Hepatocyte (in vitro differentiated cells): ENCODE data around the gene KLC1. TPM values are rescaled to one million over a fixed set of nuclear protein-coding genes. Genes with fewer than 3 reads are reported as not detected.

Source experiments
- DNase-seq: peaks from one replicate; pipeline ENCODE4 v3.0.0-alpha.2; 2016; ENCODE audit warnings: low spot score
- H2AFZ ChIP-seq: fragments of 200-600 bp; sonication (generic); 2 replicates; pipeline ENCODE4 v1.6.0; 2016; ENCODE audit warnings: antibody characterized with exemption, mild to moderate bottlenecking
- H3K27ac ChIP-seq: fragments of 200-600 bp; sonication (generic); 2 replicates; pipeline ENCODE4 v1.5.1; 2016; ENCODE audit warnings: mild to moderate bottlenecking
- H3K27me3 ChIP-seq: fragments of 200-600 bp; sonication (generic); 2 replicates; pipeline ENCODE4 v1.6.1; 2016
- H3K36me3 ChIP-seq: fragments of 200-600 bp; sonication (generic); replicated peaks from 2 replicates; pipeline ENCODE4 v1.5.1; 2016; ENCODE audit warnings: low read depth; ENCODE audit not compliant: insufficient read depth
- H3K4me1 ChIP-seq: fragments of 200-600 bp; sonication (generic); 2 replicates; pipeline ENCODE4 v1.5.1; 2016; ENCODE audit warnings: mild to moderate bottlenecking, moderate library complexity; ENCODE audit not compliant: insufficient read depth
- H3K4me2 ChIP-seq: fragments of 200-600 bp; sonication (generic); 2 replicates; pipeline ENCODE4 v1.6.0; 2016
- H3K4me3 ChIP-seq: fragments of 200-600 bp; sonication (generic); 2 replicates; pipeline ENCODE4 v1.5.1; 2016; ENCODE audit warnings: mild to moderate bottlenecking
- H3K79me2 ChIP-seq: fragments of 200-600 bp; sonication (generic); 2 replicates; pipeline ENCODE4 v1.6.0; 2017; ENCODE audit warnings: mild to moderate bottlenecking
- H3K9me2 ChIP-seq: fragments of 200-600 bp; sonication (generic); replicated peaks from 2 replicates; pipeline ENCODE4 v1.6.0; 2017; ENCODE audit warnings: mild to moderate bottlenecking; ENCODE audit not compliant: insufficient read depth
- H3K9me3 ChIP-seq: fragments of 200-600 bp; sonication (generic); 2 replicates; pipeline ENCODE4 v1.5.1; 2016; ENCODE audit warnings: low read depth, mild to moderate bottlenecking
- H4K20me1 ChIP-seq: fragments of 200-600 bp; sonication (generic); 2 replicates; pipeline ENCODE4 v1.6.0; 2016; ENCODE audit warnings: mild to moderate bottlenecking; ENCODE audit not compliant: insufficient read depth, poor library complexity, severe bottlenecking
- EZH2 ChIP-seq: fragments of 200-600 bp; sonication (generic); IDR thresholded peaks from 2 replicates; pipeline ENCODE4 v1.6.1; 2016; ENCODE audit warnings: antibody characterized with exemption, mild to moderate bottlenecking, borderline replicate concordance
- EZH2phosphoT487 ChIP-seq: fragments of 200-600 bp; sonication (generic); IDR thresholded peaks from one replicate; pipeline ENCODE4 v1.6.1; 2018; ENCODE audit warnings: antibody characterized with exemption, mild to moderate bottlenecking, low read depth, moderate library complexity; ENCODE audit not compliant: unreplicated experiment, severe bottlenecking
- WGBS: methylation state at CpG from one replicate; pipeline ENCODE4 v1.1.6; 2016; ENCODE audit warnings: low lambda C conversion rate; ENCODE audit errors: missing lambda C conversion rate; 5-methylcytosine and 5-hydroxymethylcytosine counted together
- polyA plus RNA-seq: library from polyadenylated mRNA; unstranded; fragments of >200 nt; fragmentation: Nextera tagmentation; extraction: Ambion mirVana; gene quantifications from 2 replicates; pipeline ENCODE4 v1.2.1, GENCODE V29; 2016
- total RNA-seq: library from RNA; depleted of rRNA; stranded (reverse); fragments of >200 nt; gene quantifications from 2 replicates; pipeline ENCODE4 v1.2.3, GENCODE V29; 2014
- TF ChIP-seq, protein P1 (sequence below): fragments of 200-600 bp; sonication (generic); IDR thresholded peaks from 2 replicates; pipeline ENCODE4 v1.5.1; 2016; ENCODE audit warnings: antibody characterized with exemption, mild to moderate bottlenecking; ENCODE audit not compliant: poor library complexity

The KLC1 gene
- total and polyA plus RNA-seq, 2 experiments from 2014 or later = 95.4 to 115 TPM

DNA sequence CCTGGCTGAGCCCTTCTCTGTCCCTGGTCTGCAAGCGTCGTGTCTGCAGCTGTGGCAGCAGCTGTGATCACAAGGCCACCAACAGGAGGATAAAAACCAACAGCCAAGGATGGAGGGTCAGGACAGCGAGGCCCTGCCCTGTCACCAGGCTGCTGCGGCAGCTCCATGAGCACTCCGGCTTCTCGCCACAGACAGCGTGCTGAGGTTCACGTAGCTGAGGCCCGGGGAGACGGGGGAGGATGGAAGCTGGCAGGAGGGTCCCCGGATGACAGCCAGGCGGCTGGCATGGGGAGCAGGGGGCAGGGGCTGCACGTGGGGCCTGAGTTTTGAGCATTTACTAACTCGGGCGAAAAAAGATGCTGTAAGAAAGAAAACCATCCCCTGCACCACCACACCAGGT is 80.8 kb downstream of the KLC1 start:
- no peak for DNase-seq
- Histone ChIP-seq H3K4me3 (no peak overlapping the region), H3K9me3 (no peaks in the 10 kb centered on the region), H4K20me1 (no peaks in the 10 kb centered on the region), H3K27ac (no peak overlapping the region), H3K79me2 (peaks cover 9% of the 10 kb centered on the region), H3K27me3 (no peaks in the 10 kb centered on the region), H3K4me2 (no peak overlapping the region), H3K9me2 (no peaks in the 10 kb centered on the region), H2AFZ (no peak overlapping the region), H3K36me3 (no peaks in the 10 kb centered on the region), H3K4me1 (peaks cover 9% of the 10 kb centered on the region)
- TF ChIP-seq, protein P1, sequence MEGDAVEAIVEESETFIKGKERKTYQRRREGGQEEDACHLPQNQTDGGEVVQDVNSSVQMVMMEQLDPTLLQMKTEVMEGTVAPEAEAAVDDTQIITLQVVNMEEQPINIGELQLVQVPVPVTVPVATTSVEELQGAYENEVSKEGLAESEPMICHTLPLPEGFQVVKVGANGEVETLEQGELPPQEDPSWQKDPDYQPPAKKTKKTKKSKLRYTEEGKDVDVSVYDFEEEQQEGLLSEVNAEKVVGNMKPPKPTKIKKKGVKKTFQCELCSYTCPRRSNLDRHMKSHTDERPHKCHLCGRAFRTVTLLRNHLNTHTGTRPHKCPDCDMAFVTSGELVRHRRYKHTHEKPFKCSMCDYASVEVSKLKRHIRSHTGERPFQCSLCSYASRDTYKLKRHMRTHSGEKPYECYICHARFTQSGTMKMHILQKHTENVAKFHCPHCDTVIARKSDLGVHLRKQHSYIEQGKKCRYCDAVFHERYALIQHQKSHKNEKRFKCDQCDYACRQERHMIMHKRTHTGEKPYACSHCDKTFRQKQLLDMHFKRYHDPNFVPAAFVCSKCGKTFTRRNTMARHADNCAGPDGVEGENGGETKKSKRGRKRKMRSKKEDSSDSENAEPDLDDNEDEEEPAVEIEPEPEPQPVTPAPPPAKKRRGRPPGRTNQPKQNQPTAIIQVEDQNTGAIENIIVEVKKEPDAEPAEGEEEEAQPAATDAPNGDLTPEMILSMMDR = no peak
- no peak for TF ChIP-seq EZH2phosphoT487
- no peak for TF ChIP-seq EZH2
- WGBS = 96% methylated on average over 15 of the region's 15 CpGs

DNA sequence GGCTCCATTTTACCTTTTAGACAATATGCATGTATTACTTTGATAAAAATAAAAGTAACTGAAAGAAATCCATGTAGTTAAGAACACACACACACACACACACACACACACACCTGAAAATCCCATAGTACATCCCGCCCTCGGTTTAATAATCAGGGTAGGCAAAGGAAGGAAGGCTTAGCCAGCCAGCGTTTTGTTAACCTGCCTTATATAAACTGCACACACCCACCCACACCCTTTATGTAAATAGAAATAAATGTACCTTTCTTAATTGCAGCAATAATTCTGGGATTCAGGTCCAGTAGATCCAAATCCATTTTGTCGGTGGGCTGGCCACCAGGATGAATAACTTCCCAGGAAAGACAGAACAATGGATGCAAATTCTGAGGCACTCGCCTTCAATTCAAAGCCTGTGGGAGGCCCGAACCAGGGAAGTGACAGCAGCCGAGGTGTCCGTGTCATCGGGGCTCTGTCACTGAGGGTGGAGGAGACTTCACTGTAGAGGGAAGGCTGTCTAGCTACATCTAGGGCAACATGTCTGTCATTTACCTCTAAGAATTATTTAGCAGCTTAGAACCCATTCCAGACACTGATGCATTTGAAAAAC is 81.9 kb downstream of the KLC1 start:
- Histone ChIP-seq H4K20me1 (no peaks in the 10 kb centered on the region), H3K4me3 (no peak overlapping the region), H3K4me1 (peaks cover 10% of the 10 kb centered on the region), H3K27ac (no peak overlapping the region), H3K9me2 (no peaks in the 10 kb centered on the region), H3K79me2 (peaks cover 9% of the 10 kb centered on the region), H3K9me3 (no peaks in the 10 kb centered on the region), H3K36me3 (no peaks in the 10 kb centered on the region), H2AFZ (no peak overlapping the region), H3K27me3 (no peaks in the 10 kb centered on the region), H3K4me2 (no peak overlapping the region)
- 64% methylated on average over 9 of the region's 9 CpGs for WGBS
- no peak for TF ChIP-seq EZH2phosphoT487
- no peak for TF ChIP-seq EZH2
- TF ChIP-seq, protein P1 = no peak
- DNase-seq = no peak

DNA sequence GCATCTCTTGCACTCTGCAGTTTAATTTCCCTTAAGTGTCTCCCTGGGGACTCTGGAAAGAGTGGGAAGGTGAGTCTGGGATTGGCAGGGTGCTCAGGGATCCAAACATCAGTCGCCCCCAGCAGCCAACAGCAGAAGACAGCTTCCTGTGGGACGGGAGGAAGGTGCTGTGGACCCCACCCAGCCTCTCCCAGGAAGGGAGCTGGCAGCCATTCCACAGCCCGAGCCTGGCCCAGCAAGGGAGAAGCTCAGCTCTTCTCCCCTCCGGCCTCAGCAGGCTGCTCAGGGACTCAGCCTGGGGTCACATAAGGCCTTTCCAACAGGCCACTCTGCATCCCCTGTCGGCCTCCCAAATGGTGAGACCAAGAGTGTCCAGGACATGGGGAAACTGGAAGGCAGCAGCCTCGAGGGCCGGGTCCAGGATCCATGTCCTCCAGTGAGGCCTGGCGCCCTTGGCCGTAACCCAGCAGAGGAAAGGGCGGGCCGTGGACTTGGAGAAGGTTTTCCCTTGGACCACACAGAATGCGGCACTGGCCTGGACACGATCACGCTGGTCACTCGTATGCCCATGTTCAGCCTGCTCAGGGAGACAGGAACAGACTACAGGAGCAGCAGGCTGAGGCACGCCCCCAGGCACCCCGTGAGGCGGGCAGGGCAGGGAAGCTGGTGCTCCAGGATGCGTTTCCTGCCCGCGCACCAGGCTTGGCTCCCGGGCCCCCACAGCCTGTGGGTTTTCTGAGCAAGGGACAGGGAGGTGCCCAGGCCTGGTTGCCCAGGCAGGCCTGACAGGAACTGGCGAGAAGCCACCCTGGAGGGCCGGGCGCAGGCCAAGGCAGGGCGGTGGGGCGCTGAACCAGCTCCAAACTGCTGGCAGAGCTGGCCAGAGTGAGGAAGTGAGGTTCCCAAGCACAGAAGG is 82.8 kb downstream of the KLC1 start:
- TF ChIP-seq, protein P1 = no peak
- TF ChIP-seq EZH2 (no peak), EZH2phosphoT487 (no peak)
- Histone ChIP-seq H2AFZ (no peak overlapping the region), H3K27me3 (no peaks in the 10 kb centered on the region), H4K20me1 (peaks cover 6% of the 10 kb centered on the region), H3K79me2 (peaks cover 17% of the 10 kb centered on the region), H3K27ac (no peak overlapping the region), H3K4me3 (no peak overlapping the region), H3K9me2 (no peaks in the 10 kb centered on the region), H3K4me1 (peaks cover 10% of the 10 kb centered on the region), H3K4me2 (no peak overlapping the region), H3K9me3 (no peaks in the 10 kb centered on the region), H3K36me3 (no peaks in the 10 kb centered on the region)
- DNase-seq = no peak
- WGBS = 93% methylated on average over 27 of the region's 27 CpGs
